ENCODE results near the gene P2RY2. TPM values are rescaled to one million over a fixed set of nuclear protein-coding genes. Genes with fewer than 3 reads are reported as not detected.
A peak's percentile ranks its signal among the peaks of the same experiment; 100 is the strongest.

Gene P2RY2
- total RNA-seq, 1 experiment from 2014 or later: 0.26 TPM

DNA sequence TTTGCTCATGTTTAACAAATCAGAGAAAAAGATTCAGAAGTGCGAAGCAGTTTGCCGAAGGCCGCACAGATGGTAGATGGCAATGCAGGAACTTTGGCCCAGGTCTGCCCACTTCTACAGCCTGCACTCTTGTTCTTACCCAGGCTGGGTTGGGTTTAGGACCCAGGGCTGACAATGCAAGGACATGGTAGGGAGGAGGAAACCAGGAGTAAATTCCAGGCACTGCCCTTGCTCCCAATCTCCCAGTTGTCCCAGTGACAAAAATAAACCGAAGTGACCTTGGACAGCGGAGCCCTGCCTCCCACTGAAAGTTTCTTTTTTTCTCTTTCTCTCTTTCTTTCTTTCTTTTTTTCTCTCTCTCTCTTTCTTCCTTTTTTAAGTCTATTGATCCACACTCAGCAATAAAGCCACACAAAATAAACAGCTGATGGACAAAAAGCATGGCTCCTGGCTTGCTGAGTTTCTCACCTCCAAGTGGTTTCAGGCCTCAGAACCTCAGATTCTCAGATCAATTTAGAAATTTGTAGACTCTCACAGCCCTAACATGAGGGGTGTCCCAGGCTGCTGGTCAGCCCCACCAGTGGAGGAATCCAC lies 42.4 kb upstream of the P2RY2 start:
- Histone ChIP-seq H2BK12ac (ENCODE audit: insufficient read length, low read depth, low read length) (no peak overlapping the region), H3K79me2 (ENCODE audit: insufficient read depth, low read length) (no peaks in the 10 kb centered on the region), H3K27ac (ENCODE audit: insufficient read length, low read depth, low read length) (no peak overlapping the region), H2BK5ac (ENCODE audit: insufficient read length, low read length) (no peak overlapping the region), H3K23ac (ENCODE audit: insufficient read length, low read depth, low read length) (no peak overlapping the region), H4K8ac (replicated peaks; ENCODE audit: insufficient read length, low read depth, low read length) (no peak overlapping the region), H2BK15ac (ENCODE audit: low read depth, low read length) (no peak overlapping the region), H2AK5ac (ENCODE audit: insufficient read length, low read length) (no peak overlapping the region), H3K9me3 (ENCODE audit: control insufficient read depth, low read depth, low read length) (no peaks in the 10 kb centered on the region), H3K56ac (ENCODE audit: insufficient read length, low read depth, low read length) (no peak overlapping the region), H3K9ac (ENCODE audit: extremely low read depth, insufficient read length, low read length) (no peak overlapping the region), H4K5ac (ENCODE audit: insufficient read length, low read depth, low read length) (no peak overlapping the region), H3K14ac (ENCODE audit: insufficient read depth, low read length) (no peak overlapping the region), H2BK20ac (ENCODE audit: low read depth, low read length, poor library complexity, severe bottlenecking) (no peak overlapping the region), H3K23me2 (ENCODE audit: insufficient read length, low read depth, low read length, poor library complexity, severe bottlenecking) (no peaks in the 10 kb centered on the region), H4K20me1 (ENCODE audit: control insufficient read depth, insufficient read depth, insufficient read length) (no peaks in the 10 kb centered on the region), H2AFZ (ENCODE audit: low read length) (no peak overlapping the region), H3K4ac (ENCODE audit: low read depth, low read length) (no peak overlapping the region), H2BK120ac (ENCODE audit: low read depth, low read length, poor library complexity, severe bottlenecking) (no peak overlapping the region), H3K4me2 (ENCODE audit: insufficient read depth, insufficient read length, low read length) (no peak overlapping the region), H4K91ac (ENCODE audit: insufficient read length, low read depth, low read length) (peak overlapping the region; percentile 38), H3K18ac (ENCODE audit: insufficient read length, low read depth, low read length) (no peak overlapping the region), H3K4me1 (ENCODE audit: insufficient read depth, low read length) (no peaks in the 10 kb centered on the region), H3T11ph (ENCODE audit: low read length) (no peak overlapping the region), H3K79me1 (ENCODE audit: insufficient read depth, low read depth, low read length, poor library complexity, severe bottlenecking) (no peaks in the 10 kb centered on the region), H3K27me3 (ENCODE audit: insufficient read depth, low read length) (no peaks in the 10 kb centered on the region)
- Mint-ChIP-seq H3K27ac (0 out of 7 replicates have a peak overlapping the region, but pooled peaks of 1 of the 3 experiments have one; percentile 14), H3K4me1 (peaks cover 2 to 12% of the 10 kb centered on the region in 2 experiments; a peak in 3 of 4 replicates), H3K36me3 (ENCODE audit: insufficient read depth in 1 of 3, low read depth in 3 of 3) (no peaks in the 10 kb centered on the region), H3K4me3 (no peak overlapping the region), H3K27me3 (ENCODE audit: low read depth) (peaks cover 6% of the 10 kb centered on the region), H3K9me3 (no peaks in the 10 kb centered on the region)
- WGBS (ENCODE audit: extremely low coverage, insufficient read length, low lambda C conversion rate): no CpG with 5 or more reads among the region's 5 CpGs
- TF ChIP-seq, protein P1, sequence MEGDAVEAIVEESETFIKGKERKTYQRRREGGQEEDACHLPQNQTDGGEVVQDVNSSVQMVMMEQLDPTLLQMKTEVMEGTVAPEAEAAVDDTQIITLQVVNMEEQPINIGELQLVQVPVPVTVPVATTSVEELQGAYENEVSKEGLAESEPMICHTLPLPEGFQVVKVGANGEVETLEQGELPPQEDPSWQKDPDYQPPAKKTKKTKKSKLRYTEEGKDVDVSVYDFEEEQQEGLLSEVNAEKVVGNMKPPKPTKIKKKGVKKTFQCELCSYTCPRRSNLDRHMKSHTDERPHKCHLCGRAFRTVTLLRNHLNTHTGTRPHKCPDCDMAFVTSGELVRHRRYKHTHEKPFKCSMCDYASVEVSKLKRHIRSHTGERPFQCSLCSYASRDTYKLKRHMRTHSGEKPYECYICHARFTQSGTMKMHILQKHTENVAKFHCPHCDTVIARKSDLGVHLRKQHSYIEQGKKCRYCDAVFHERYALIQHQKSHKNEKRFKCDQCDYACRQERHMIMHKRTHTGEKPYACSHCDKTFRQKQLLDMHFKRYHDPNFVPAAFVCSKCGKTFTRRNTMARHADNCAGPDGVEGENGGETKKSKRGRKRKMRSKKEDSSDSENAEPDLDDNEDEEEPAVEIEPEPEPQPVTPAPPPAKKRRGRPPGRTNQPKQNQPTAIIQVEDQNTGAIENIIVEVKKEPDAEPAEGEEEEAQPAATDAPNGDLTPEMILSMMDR (conservative IDR thresholded peaks at IDR 0.05): no peak
- no peak for DNase-seq
